ENCODE data around the gene RPL41.

GRCh38 chr12:56098592-56098991 lies 17.8 kb upstream of the RPL41 start:
- TF ChIP-seq, protein P1, sequence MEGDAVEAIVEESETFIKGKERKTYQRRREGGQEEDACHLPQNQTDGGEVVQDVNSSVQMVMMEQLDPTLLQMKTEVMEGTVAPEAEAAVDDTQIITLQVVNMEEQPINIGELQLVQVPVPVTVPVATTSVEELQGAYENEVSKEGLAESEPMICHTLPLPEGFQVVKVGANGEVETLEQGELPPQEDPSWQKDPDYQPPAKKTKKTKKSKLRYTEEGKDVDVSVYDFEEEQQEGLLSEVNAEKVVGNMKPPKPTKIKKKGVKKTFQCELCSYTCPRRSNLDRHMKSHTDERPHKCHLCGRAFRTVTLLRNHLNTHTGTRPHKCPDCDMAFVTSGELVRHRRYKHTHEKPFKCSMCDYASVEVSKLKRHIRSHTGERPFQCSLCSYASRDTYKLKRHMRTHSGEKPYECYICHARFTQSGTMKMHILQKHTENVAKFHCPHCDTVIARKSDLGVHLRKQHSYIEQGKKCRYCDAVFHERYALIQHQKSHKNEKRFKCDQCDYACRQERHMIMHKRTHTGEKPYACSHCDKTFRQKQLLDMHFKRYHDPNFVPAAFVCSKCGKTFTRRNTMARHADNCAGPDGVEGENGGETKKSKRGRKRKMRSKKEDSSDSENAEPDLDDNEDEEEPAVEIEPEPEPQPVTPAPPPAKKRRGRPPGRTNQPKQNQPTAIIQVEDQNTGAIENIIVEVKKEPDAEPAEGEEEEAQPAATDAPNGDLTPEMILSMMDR (IDR thresholded peaks at IDR 0.05 in 4 of 5, conservative IDR thresholded peaks at IDR 0.05 in 1 of 5), result no peak
- no peak for TF ChIP-seq POLR2A (IDR thresholded peaks at IDR 0.05)

Measured in gastrocnemius medialis (tissue), 4 donors.